OCI-LY3 (cell line): Measurements from ENCODE around the gene EHD2.

Experiments used
- H2AFZ ChIP-seq: fragments of 200-600, 300-600 bp; shearing (Covaris generic); 2 replicates; pipeline ENCODE4 v1.6.0; 2014; ENCODE audit warnings: antibody characterized with exemption, low read depth, low read length
- H3K27ac ChIP-seq: fragments of 200-600, 300-600 bp; sonication (generic); 2 replicates; pipeline ENCODE4 v1.5.1; 2014; ENCODE audit warnings: mild to moderate bottlenecking, low read length, moderate library complexity, mixed read lengths
- H3K27me3 ChIP-seq: fragments of 200-600, 300-600 bp; sonication (generic); 2 replicates; pipeline ENCODE4 v1.6.1; 2014; ENCODE audit warnings: low read depth, low read length, mixed read lengths
- H3K36me3 ChIP-seq: fragments of 200-600, 300-600 bp; sonication (generic); replicated peaks from 2 replicates; pipeline ENCODE3; 2014; ENCODE audit warnings: low read depth, low read length, mixed read lengths
- H3K4me1 ChIP-seq: fragments of 300-600, 200-600 bp; sonication (generic); 2 replicates; pipeline ENCODE4 v1.6.1; 2014; ENCODE audit warnings: low read length, mixed read lengths
- H3K4me2 ChIP-seq: fragments of 200-600, 300-600 bp; sonication (generic); 2 replicates; pipeline ENCODE4 v1.6.1; 2014; ENCODE audit warnings: low read length, mixed read lengths
- H3K4me3 ChIP-seq: fragments of 300-600, 200-600 bp; sonication (generic); 2 replicates; pipeline ENCODE4 v1.5.1; 2014; ENCODE audit warnings: antibody characterized with exemption, mild to moderate bottlenecking, low read length, moderate library complexity
- H3K79me2 ChIP-seq: fragments of 300-600, 200-600 bp; shearing (Covaris generic); 2 replicates; pipeline ENCODE4 v1.6.1; 2014; ENCODE audit warnings: mild to moderate bottlenecking, low read length, mixed read lengths
- H3K9ac ChIP-seq: fragments of 300-600, 200-600 bp; shearing (Covaris generic); 2 replicates; pipeline ENCODE4 v1.6.0; 2014; ENCODE audit warnings: mild to moderate bottlenecking, low read length, moderate library complexity
- H3K9me3 ChIP-seq: fragments of 200-600, 300-600 bp; shearing (Covaris generic); 2 replicates; pipeline ENCODE4 v1.6.1; 2014; ENCODE audit warnings: low read length, mixed read lengths; ENCODE audit not compliant: insufficient read depth
- H4K20me1 ChIP-seq: fragments of 200-600, 300-600 bp; sonication (generic); 2 replicates; pipeline ENCODE4 v1.6.1; 2016; ENCODE audit warnings: low read length, mixed read lengths; ENCODE audit not compliant: insufficient read depth
- EZH2phosphoT487 ChIP-seq: fragments of 200-600 bp; shearing (Covaris generic); IDR thresholded peaks from 2 replicates; pipeline ENCODE4 v1.6.1; 2018; ENCODE audit warnings: antibody characterized with exemption, mixed run types, low read depth
- TF ChIP-seq, protein P1 (sequence below): fragments of 200-600, 300-600 bp; sonication (generic); IDR thresholded peaks from 2 replicates; pipeline ENCODE4 v1.5.1; 2014; ENCODE audit warnings: antibody characterized with exemption, low read length, low read depth

Gene EHD2

DNA sequence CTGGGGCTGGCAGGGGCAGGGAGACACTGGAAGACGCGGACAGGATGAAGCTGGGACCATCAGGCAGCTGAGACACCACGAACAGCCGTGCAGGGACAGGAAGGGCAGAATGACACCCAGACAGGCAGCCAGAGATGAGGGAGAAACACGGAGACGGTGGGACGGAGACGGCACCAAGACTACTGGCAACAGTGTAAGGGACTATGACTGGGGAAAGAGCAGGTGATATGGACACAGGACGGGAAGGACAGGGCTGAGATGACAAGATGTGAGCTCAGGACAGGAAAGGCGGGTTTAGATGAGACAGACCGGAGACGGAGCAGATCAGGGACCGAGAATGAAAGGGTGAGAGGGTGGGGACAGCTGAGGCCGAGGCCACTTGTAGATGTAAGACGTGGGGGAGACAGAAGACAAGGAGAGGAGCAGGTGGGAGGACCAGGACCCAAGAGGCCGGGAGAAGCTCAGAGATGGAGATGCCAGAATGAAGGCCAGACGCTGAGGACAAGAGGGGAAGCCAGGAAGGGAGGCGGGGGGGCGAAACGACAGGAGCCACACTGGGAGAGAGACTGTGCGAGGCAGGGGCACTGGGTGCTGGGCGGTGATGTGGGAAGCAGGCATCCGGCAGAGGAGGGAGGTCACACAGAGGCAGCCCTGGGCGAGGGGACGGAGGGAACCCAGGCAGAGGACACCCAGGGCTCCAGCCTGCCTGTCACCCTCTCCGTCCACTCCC is 17.5 kb upstream of the EHD2 start:
- Histone ChIP-seq H3K27ac (no peak overlapping the region), H3K4me2 (no peak overlapping the region), H4K20me1 (no peaks in the 10 kb centered on the region), H3K9me3 (no peaks in the 10 kb centered on the region), H2AFZ (no peak overlapping the region), H3K36me3 (peaks cover 6% of the 10 kb centered on the region), H3K9ac (no peak overlapping the region), H3K79me2 (no peaks in the 10 kb centered on the region), H3K4me3 (no peak overlapping the region), H3K4me1 (peaks cover 3% of the 10 kb centered on the region; the same call in 1 of the 2 replicates), H3K27me3 (no peaks in the 10 kb centered on the region)
- TF ChIP-seq EZH2phosphoT487 = no peak
- TF ChIP-seq, protein P1, sequence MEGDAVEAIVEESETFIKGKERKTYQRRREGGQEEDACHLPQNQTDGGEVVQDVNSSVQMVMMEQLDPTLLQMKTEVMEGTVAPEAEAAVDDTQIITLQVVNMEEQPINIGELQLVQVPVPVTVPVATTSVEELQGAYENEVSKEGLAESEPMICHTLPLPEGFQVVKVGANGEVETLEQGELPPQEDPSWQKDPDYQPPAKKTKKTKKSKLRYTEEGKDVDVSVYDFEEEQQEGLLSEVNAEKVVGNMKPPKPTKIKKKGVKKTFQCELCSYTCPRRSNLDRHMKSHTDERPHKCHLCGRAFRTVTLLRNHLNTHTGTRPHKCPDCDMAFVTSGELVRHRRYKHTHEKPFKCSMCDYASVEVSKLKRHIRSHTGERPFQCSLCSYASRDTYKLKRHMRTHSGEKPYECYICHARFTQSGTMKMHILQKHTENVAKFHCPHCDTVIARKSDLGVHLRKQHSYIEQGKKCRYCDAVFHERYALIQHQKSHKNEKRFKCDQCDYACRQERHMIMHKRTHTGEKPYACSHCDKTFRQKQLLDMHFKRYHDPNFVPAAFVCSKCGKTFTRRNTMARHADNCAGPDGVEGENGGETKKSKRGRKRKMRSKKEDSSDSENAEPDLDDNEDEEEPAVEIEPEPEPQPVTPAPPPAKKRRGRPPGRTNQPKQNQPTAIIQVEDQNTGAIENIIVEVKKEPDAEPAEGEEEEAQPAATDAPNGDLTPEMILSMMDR = no peak

DNA sequence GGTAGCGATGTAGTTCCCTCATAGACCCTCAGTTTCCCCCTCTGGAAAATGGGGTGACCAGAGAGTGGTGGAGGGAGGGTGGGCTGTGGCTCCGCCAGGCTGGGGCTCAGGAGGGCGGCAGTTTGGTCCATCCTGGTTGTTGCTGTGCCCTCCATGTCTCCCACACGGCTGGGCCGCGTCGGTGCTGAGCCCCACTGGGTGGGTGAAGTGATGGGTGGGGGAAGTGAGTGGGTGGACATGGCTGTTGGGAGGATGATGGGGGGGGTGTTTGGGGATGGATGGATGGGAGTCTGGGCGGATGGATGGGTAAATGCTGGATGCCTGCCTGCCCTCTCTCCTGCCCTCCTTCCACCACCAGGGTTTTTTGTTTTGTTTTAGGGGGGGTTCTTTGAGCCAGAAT is 16.6 kb upstream of the EHD2 start:
- no peak overlapping the region for H3K4me2 ChIP-seq
- no peak overlapping the region for H2AFZ ChIP-seq
- H3K9ac ChIP-seq = no peak overlapping the region
- no peak overlapping the region for H3K27ac ChIP-seq
- no peaks in the 10 kb centered on the region for H4K20me1 ChIP-seq
- H3K79me2 ChIP-seq = no peaks in the 10 kb centered on the region
- no peak for TF ChIP-seq EZH2phosphoT487
- TF ChIP-seq, protein P1 = no peak
- H3K36me3 ChIP-seq = peaks cover 6% of the 10 kb centered on the region
- no peaks in the 10 kb centered on the region for H3K9me3 ChIP-seq
- no peaks in the 10 kb centered on the region for H3K27me3 ChIP-seq
- H3K4me1 ChIP-seq = peaks cover 3% of the 10 kb centered on the region; the same call in 1 of the 2 replicates
- H3K4me3 ChIP-seq = no peak overlapping the region

DNA sequence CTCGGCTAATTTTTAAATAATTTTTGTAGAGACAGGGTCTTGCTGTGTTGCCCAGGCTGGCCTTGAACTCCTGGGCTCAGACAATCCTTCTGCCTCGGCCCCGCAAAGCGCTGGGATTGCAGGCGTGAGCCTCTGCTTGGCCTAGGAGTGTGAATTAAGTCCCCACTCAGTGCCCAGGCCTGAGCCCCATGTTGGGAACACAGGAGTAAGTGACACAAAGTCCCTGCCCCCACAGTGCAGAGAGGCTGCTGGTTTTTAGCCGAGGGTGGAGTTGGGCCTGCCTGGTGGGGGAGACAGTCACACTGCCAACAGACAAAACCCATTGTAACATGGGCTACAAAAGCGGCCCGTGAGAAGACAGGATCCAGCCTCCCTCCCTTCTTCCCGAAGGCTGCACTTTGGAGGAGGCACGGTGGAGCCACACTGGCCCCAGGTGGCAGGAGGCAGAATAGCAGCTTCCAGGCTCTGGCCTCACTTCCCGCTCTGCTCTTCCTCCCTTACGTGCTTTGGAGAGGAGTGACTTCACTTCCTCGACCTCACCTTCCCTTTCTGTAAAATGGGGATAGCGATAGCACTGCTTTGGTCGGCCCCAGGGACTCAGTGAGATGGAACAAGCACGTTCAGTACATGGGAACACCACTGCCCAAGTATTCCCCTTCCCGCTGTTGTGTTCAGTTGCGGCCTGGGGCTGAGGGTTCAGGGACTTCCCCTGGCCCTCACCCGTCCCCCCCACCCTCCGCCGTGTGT is 15.2 kb upstream of the EHD2 start:
- H3K9me3 ChIP-seq = no peaks in the 10 kb centered on the region
- H3K4me2 ChIP-seq = peak overlapping the region; percentile 46; the same call in 1 of the 2 replicates
- H2AFZ ChIP-seq = no peak overlapping the region
- no peaks in the 10 kb centered on the region for H4K20me1 ChIP-seq
- H3K79me2 ChIP-seq = no peaks in the 10 kb centered on the region
- no peak overlapping the region for H3K27ac ChIP-seq
- no peak overlapping the region for H3K4me3 ChIP-seq
- no peaks in the 10 kb centered on the region for H3K27me3 ChIP-seq
- H3K36me3 ChIP-seq = peaks cover 2% of the 10 kb centered on the region
- TF ChIP-seq, protein P1 = peak; percentile 96
- no peak for TF ChIP-seq EZH2phosphoT487
- no peak overlapping the region for H3K9ac ChIP-seq
- H3K4me1 ChIP-seq = peaks cover 3% of the 10 kb centered on the region; the same call in 1 of the 2 replicates

DNA sequence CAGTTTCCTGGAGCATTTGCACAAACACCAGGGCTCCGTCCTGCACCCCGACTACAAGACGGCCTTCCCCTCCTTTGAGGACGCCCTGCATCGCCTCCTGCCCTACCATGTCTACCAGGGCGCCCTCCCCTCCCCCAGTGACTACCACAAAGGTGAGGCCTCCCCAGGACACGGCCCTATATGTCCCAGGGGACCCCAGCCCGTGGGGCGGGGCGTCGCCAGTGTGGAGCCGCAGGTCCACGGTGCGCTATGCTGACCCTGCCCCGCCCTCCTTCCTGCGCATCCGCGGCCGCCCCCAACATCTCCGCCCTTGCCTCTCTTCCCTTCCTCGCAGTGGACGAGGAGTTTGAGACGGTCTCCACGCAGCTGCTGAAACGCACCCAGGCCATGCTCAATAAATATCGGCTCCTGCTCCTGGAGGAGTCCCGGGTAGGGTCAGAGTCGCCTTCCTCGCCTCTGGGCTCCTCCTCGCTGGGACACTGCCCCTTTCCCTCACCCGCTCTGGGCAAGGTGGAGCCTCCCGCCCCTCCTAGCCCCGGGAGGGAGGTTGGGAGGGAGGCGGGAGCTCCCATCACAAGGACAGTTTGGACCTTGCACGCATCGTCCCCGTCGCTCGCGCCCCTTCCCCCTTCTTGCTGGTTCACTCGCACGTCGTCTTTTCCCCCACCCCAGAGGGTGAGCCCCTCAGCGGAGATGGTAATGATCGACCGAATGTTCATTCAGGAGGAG is 14.4 kb upstream of the EHD2 start:
- H4K20me1 ChIP-seq = no peaks in the 10 kb centered on the region
- H2AFZ ChIP-seq = no peak overlapping the region
- H3K79me2 ChIP-seq = no peaks in the 10 kb centered on the region
- H3K9me3 ChIP-seq = no peaks in the 10 kb centered on the region
- TF ChIP-seq, protein P1 = no peak
- TF ChIP-seq EZH2phosphoT487 = no peak
- no peak overlapping the region for H3K9ac ChIP-seq
- no peak overlapping the region for H3K4me2 ChIP-seq
- peaks cover 7% of the 10 kb centered on the region for H3K36me3 ChIP-seq
- H3K4me3 ChIP-seq = no peak overlapping the region
- no peaks in the 10 kb centered on the region for H3K27me3 ChIP-seq
- H3K4me1 ChIP-seq = peaks cover 3% of the 10 kb centered on the region; the same call in 1 of the 2 replicates
- H3K27ac ChIP-seq = no peak overlapping the region
